AG09309 (cell line): ENCODE measurements around the gene GABRR2.

Experiments
- DNase-seq: peaks from one replicate; pipeline ENCODE4 v3.0.0-alpha.2; 2010; ENCODE audit warnings: low read depth
- H3K4me3 ChIP-seq: 2 replicates; pipeline ENCODE4 v1.5.1; 2011; ENCODE audit warnings: mild to moderate bottlenecking, low read depth, low read length, moderate library complexity; ENCODE audit not compliant: control insufficient read depth
- CTCF ChIP-seq: IDR thresholded peaks from 2 replicates; pipeline ENCODE4 v1.5.1; 2011; ENCODE audit warnings: mild to moderate bottlenecking, low read depth, low read length, inconsistent platforms; ENCODE audit not compliant: insufficient read depth, control insufficient read depth; ENCODE audit errors: missing control alignments

Gene GABRR2

GRCh38 chr6:89350281-89350966 lies 35.3 kb upstream of the GABRR2 start:
- DNase-seq: no peak
- H3K4me3 ChIP-seq: no peak overlapping the region; the same call in 1 of the 2 replicates
- TF ChIP-seq CTCF: no peak

- no peak overlapping the region for H3K4me3 ChIP-seq
- TF ChIP-seq CTCF: no peak
- DNase-seq: no peak
These were observed 33.3 kb upstream of the GABRR2 start for GRCh38 chr6:89348372-89348771.

- DNase-seq: no peak
- H3K4me3 ChIP-seq: no peak overlapping the region
- no peak for TF ChIP-seq CTCF
These were observed 32.7 kb upstream of the GABRR2 start for GRCh38 chr6:89347825-89348224.

- no peak overlapping the region for H3K4me3 ChIP-seq
- TF ChIP-seq CTCF: no peak
- no peak for DNase-seq
These were observed 31.3 kb upstream of the GABRR2 start for GRCh38 chr6:89346433-89346832.

GRCh38 chr6:89339565-89339964 lies 24.5 kb upstream of the GABRR2 start:
- no peak overlapping the region for H3K4me3 ChIP-seq
- no peak for DNase-seq
- TF ChIP-seq CTCF: no peak

GRCh38 chr6:89335164-89335563 lies 20.1 kb upstream of the GABRR2 start:
- no peak overlapping the region for H3K4me3 ChIP-seq
- TF ChIP-seq CTCF: no peak
- no peak for DNase-seq

GRCh38 chr6:89330910-89331309 lies 15.8 kb upstream of the GABRR2 start:
- no peak for DNase-seq
- TF ChIP-seq CTCF: no peak
- no peak overlapping the region for H3K4me3 ChIP-seq
